Esophagus muscularis mucosa (tissue), 4 donors: ENCODE results near the gene DGLUCY. TPM values are rescaled to one million over a fixed set of nuclear protein-coding genes. Genes with fewer than 3 reads are reported as not detected.

Source experiments
- DNase-seq: peaks from one replicate; pipeline ENCODE4 v3.0.0-alpha.2; 2017; ENCODE audit errors: extremely low spot score
- H3K27ac ChIP-seq, 4 donors: fragments of 200-600 bp; sonication (generic); replicated peaks in 1 of 4; 1 replicate in 3 of 4; 2 replicates in 1 of 4; pipeline ENCODE4 v1.5.1; 2016 to 2019; ENCODE audit warnings: mild to moderate bottlenecking in 1 of 4
- H3K27me3 ChIP-seq, 4 donors: fragments of 200-600 bp; sonication (generic); one replicate each; pipeline versions ENCODE4 v1.5.1 to v1.6.0; 2016 to 2019
- H3K36me3 ChIP-seq, 4 donors: fragments of 200-600 bp; sonication (generic); one replicate each; pipeline ENCODE4 v1.5.1; 2016 to 2019
- H3K4me1 ChIP-seq, 4 donors: fragments of 200-600 bp; sonication (generic); one replicate each; pipeline ENCODE4 v1.5.1; 2016 to 2019
- H3K4me3 ChIP-seq, 4 donors: fragments of 200-600 bp; sonication (generic); 1 replicate in 2 of 4; 2 replicates in 2 of 4; pipeline ENCODE4 v1.5.1; 2016 to 2019; ENCODE audit warnings: mild to moderate bottlenecking in 4 of 4, moderate library complexity in 1 of 4
- H3K9me3 ChIP-seq, 4 donors: fragments of 200-600 bp; sonication (generic); 1 replicate in 3 of 4; 2 replicates in 1 of 4; pipeline ENCODE4 v1.5.1; 2016 to 2019
- EP300 ChIP-seq: sonication (generic); formaldehyde crosslinking; IDR thresholded peaks from one replicate; pipeline ENCODE4 v1.6.1; 2017; ENCODE audit warnings: antibody characterized with exemption
- POLR2A ChIP-seq: fragments of 450-650 bp; IDR thresholded peaks from one replicate; pipeline ENCODE4 v1.6.1; 2017; ENCODE audit warnings: antibody characterized with exemption, moderate library complexity, mild to moderate bottlenecking, low read depth
- POLR2AphosphoS5 ChIP-seq, 2 donors: sonication (generic); formaldehyde crosslinking; IDR thresholded peaks; one replicate each; pipeline ENCODE4 v1.6.1; 2017; ENCODE audit warnings: antibody characterized with exemption in 2 of 2
- whole genome bisulfite sequencing: methylation state at CpG from one replicate; pipeline ENCODE4 v1.1.5; 2018; 5-methylcytosine and 5-hydroxymethylcytosine counted together
- intact Hi-C: fragments of 100-400 bp; cut with DNase I; formaldehyde crosslinking; loops from one replicate; pipeline ENCODE4 v1.15.1; 2023
- total RNA-seq, 4 donors: library from RNA; depleted of rRNA; stranded (reverse); fragments of >200 nt; gene quantifications; one replicate each; pipeline versions ENCODE4 v1.1.0 to v1.2.1, GENCODE V29; 2016
- TF ChIP-seq, protein P1 (sequence below), 3 experiments: fragments of 200-600 bp in 2 of 3; fragments of 450-650 bp in 1 of 3; sonication (generic) in 2 of 3; IDR thresholded peaks; one replicate each; pipeline ENCODE4 v1.5.1; 2017 to 2019; ENCODE audit warnings: antibody characterized with exemption in 3 of 3, mild to moderate bottlenecking in 2 of 3, moderate library complexity in 1 of 3

The DGLUCY gene, protein sequence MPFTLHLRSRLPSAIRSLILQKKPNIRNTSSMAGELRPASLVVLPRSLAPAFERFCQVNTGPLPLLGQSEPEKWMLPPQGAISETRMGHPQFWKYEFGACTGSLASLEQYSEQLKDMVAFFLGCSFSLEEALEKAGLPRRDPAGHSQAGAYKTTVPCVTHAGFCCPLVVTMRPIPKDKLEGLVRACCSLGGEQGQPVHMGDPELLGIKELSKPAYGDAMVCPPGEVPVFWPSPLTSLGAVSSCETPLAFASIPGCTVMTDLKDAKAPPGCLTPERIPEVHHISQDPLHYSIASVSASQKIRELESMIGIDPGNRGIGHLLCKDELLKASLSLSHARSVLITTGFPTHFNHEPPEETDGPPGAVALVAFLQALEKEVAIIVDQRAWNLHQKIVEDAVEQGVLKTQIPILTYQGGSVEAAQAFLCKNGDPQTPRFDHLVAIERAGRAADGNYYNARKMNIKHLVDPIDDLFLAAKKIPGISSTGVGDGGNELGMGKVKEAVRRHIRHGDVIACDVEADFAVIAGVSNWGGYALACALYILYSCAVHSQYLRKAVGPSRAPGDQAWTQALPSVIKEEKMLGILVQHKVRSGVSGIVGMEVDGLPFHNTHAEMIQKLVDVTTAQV
- 10 to 100 TPM; 47.2 to 88.2 (median 66.5) TPM for total RNA-seq

DNA sequence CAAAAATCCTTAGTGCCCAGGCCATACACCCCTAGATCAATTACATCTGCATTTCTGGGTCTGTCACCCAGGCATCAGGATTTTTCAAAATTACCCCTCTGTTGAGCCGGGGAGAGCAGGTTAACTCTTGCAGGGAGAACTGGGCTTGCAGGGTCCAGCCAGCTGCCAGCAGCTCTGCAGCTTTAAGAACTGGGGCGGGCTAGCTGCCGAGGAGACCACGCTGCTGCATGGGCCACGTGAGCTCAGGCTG is at the start of gene DGLUCY:
TSS of gene DGLUCY (plus strand) at position 245 of the 250 bp plus-strand sequence. CDS start 46,222 bp downstream, outside the sequence.
- TF ChIP-seq POLR2A = no peak
- TF ChIP-seq, protein P1, sequence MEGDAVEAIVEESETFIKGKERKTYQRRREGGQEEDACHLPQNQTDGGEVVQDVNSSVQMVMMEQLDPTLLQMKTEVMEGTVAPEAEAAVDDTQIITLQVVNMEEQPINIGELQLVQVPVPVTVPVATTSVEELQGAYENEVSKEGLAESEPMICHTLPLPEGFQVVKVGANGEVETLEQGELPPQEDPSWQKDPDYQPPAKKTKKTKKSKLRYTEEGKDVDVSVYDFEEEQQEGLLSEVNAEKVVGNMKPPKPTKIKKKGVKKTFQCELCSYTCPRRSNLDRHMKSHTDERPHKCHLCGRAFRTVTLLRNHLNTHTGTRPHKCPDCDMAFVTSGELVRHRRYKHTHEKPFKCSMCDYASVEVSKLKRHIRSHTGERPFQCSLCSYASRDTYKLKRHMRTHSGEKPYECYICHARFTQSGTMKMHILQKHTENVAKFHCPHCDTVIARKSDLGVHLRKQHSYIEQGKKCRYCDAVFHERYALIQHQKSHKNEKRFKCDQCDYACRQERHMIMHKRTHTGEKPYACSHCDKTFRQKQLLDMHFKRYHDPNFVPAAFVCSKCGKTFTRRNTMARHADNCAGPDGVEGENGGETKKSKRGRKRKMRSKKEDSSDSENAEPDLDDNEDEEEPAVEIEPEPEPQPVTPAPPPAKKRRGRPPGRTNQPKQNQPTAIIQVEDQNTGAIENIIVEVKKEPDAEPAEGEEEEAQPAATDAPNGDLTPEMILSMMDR (IDR thresholded peaks at IDR 0.05) = no peak
- no peak for TF ChIP-seq EP300
- TF ChIP-seq POLR2AphosphoS5 (IDR thresholded peaks at IDR 0.05) = peak in 1 of 2 donors; percentile 88
- Histone ChIP-seq H3K27ac (peak within 1 kb of the TSS; percentile 91 to 98 (median 94)), H3K27me3 (no peaks in the 10 kb centered on the region), H3K4me3 (peak within 1 kb of the TSS; percentile 64 to 77 (median 68)), H3K36me3 (peaks cover 0 to 6% (median 0%) of the 10 kb centered on the region in 4 donors), H3K4me1 (peaks cover 46 to 97% (median 88%) of the 10 kb centered on the region in 4 donors), H3K9me3 (no peaks in the 10 kb centered on the region)
- peak; percentile 94 for DNase-seq
- intact Hi-C loops = no loop called here
- no CpG with 5 or more reads among the region's 5 CpGs for WGBS

DNA sequence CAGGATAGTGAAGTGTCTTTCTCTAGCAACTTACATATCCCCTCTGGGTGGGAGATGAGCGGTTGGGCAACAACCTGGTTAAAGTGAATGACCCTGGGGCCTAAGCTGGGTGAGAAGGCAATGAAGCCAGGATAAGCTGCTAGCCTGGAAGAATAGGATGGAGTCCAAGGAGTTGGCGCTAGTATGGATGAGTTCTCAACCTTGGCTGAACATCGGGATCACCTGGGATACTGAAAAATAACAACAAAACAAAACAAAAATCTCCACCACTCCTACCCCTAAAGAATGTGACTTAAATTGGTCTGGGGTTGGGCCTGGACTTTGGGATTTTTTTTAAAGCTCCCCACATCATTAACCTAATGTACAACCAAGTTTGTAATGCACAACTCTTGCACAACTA is 48.6 kb upstream of the DGLUCY start:
- DNase-seq = no peak
- TF ChIP-seq POLR2AphosphoS5 (IDR thresholded peaks at IDR 0.05) (no peak), POLR2A (no peak), EP300 (no peak)
- TF ChIP-seq, protein P1 (IDR thresholded peaks at IDR 0.05) = no peak
- Histone ChIP-seq H3K4me3 (no peak overlapping the region), H3K4me1 (peaks cover 14 to 53% (median 49%) of the 10 kb centered on the region in 4 donors), H3K9me3 (no peaks in the 10 kb centered on the region), H3K27ac (peak overlapping the region; percentile 71 to 98 (median 84)), H3K36me3 (no peaks in the 10 kb centered on the region), H3K27me3 (no peaks in the 10 kb centered on the region)
- 61% methylated on average over 3 of the region's 3 CpGs for WGBS
- intact Hi-C loops = loop anchor here (10.0 kb wide), 1 partner anchor 220 kb away; no protein-coding TSS in a partner anchor

DNA sequence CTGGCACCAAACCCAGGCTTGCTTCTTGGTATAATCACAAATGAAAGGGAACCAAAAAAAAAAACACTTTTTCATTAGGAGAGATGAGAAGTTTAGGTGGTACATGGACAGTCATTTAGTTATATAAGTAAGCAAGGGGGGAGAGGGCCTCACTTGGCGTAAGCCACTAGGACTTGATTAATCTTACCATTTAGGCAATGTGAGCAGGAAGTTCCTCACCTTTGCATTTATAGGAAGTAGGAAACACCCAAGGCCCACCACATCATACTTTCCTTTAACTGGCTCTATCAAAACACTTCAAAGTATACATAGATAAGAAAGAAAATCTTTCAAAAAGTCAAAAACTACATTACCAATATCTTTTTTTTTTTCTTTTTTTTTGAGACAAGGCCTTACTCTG is 46.7 kb upstream of the DGLUCY start:
- WGBS = 88% methylated on average over 1 of the region's 1 CpG

DNA sequence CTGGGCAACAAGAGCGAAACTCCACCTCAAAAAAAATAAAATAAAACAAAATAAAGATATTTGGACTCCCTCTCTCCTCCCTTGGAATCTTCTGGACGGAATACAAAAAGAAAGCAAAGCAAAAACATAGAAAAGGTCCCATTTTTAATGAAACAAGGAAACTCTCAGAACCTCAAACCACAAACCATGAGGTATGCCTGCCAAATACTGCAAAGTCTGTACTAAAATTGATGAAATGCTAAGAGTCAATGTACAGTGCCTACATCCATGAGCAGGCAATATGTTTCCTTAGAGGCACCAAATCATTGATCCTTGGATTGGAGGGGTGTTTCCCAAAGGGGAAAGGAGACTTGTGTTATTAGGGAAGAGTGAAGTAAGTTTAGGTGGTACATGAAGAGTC is 45.2 kb upstream of the DGLUCY start:
- no peak for TF ChIP-seq EP300
- TF ChIP-seq POLR2A = no peak
- TF ChIP-seq POLR2AphosphoS5 (IDR thresholded peaks at IDR 0.05) = no peak
- TF ChIP-seq, protein P1 (IDR thresholded peaks at IDR 0.05) = no peak
- no peaks in the 10 kb centered on the region for H3K27me3 ChIP-seq
- peaks cover 7 to 28% (median 25%) of the 10 kb centered on the region in 4 donors for H3K4me1 ChIP-seq
- intact Hi-C loops = loop anchor here (10.0 kb wide), 1 partner anchor 216 kb away; no protein-coding TSS in a partner anchor
- H3K36me3 ChIP-seq = no peaks in the 10 kb centered on the region
- H3K27ac ChIP-seq = no peak overlapping the region
- no peak overlapping the region for H3K4me3 ChIP-seq
- 77% methylated on average over 2 of the region's 2 CpGs for WGBS
- H3K9me3 ChIP-seq = no peaks in the 10 kb centered on the region
- DNase-seq = no peak

More for the DNA sequence above, 46.7 kb upstream of the DGLUCY start:
- peaks cover 7 to 43% (median 39%) of the 10 kb centered on the region in 4 donors for H3K4me1 ChIP-seq
- no peaks in the 10 kb centered on the region for H3K9me3 ChIP-seq
- H3K4me3 ChIP-seq = no peak overlapping the region
- H3K36me3 ChIP-seq = no peaks in the 10 kb centered on the region
- intact Hi-C loops = loop anchor here (10.0 kb wide), 1 partner anchor 218 kb away; no protein-coding TSS in a partner anchor
- H3K27me3 ChIP-seq = no peaks in the 10 kb centered on the region
- DNase-seq = no peak
- no peak for TF ChIP-seq POLR2A
- TF ChIP-seq EP300 = no peak
- no peak for TF ChIP-seq POLR2AphosphoS5 (IDR thresholded peaks at IDR 0.05)
- TF ChIP-seq, protein P1 (IDR thresholded peaks at IDR 0.05) = no peak
- no peak overlapping the region for H3K27ac ChIP-seq
